Measurements from ENCODE around the gene USP9X.

DNA sequence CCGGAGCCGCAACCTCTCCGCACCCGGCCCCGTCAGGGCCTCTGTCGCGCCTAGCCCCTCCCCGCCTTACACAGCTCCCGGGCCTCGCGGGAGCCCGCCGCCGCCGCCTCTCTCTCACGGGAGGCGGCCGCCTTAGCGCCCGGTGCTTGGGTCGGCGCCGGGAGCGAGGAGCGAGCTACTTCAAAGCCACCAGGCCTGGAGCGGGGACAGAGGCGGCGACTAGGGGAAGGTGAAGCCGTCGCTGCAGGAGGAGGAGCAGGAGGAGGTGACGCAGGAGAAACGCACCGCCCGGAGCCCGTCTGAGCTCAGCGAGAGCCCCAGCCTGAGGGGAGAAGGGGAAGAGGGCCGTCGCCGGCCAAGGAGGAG lies 250 bp downstream of the USP9X start:
- TF ChIP-seq, protein P1, sequence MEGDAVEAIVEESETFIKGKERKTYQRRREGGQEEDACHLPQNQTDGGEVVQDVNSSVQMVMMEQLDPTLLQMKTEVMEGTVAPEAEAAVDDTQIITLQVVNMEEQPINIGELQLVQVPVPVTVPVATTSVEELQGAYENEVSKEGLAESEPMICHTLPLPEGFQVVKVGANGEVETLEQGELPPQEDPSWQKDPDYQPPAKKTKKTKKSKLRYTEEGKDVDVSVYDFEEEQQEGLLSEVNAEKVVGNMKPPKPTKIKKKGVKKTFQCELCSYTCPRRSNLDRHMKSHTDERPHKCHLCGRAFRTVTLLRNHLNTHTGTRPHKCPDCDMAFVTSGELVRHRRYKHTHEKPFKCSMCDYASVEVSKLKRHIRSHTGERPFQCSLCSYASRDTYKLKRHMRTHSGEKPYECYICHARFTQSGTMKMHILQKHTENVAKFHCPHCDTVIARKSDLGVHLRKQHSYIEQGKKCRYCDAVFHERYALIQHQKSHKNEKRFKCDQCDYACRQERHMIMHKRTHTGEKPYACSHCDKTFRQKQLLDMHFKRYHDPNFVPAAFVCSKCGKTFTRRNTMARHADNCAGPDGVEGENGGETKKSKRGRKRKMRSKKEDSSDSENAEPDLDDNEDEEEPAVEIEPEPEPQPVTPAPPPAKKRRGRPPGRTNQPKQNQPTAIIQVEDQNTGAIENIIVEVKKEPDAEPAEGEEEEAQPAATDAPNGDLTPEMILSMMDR (conservative IDR thresholded peaks at IDR 0.05 in 1 of 2, IDR thresholded peaks at IDR 0.05 in 1 of 2; ENCODE audit: low read depth in 1 of 2, low read length in 2 of 2), result no peak
- no peak for TF ChIP-seq EZH2 (IDR thresholded peaks at IDR 0.05; ENCODE audit: low read length, missing control alignments)

Data from fibroblast of lung (primary cell).